PC-3 (cell line): ENCODE results near the gene DEFB108B.
"Not testable (repeated sequence)": the region's sequence is repeated elsewhere in the genome, so short reads cannot be mapped to it uniquely, and the experiment has no call there.

Experiments used
- EZH2phosphoT487 ChIP-seq: fragments of 300-600 bp; sonication (generic); IDR thresholded peaks from 2 replicates; pipeline ENCODE4 v1.6.1; 2018; ENCODE audit warnings: mild to moderate bottlenecking, antibody characterized with exemption, low read length, borderline replicate concordance
- TF ChIP-seq, protein P1 (sequence below): fragments of 300-600 bp; sonication (generic); conservative IDR thresholded peaks from 2 replicates; pipeline ENCODE4 v1.5.1; 2017; ENCODE audit warnings: antibody characterized with exemption, low read depth, mild to moderate bottlenecking, low read length

GRCh38 chr11:71829686-71830085, 3.3 kb upstream of the DEFB108B start:
- TF ChIP-seq EZH2phosphoT487 = not testable (repeated sequence)
- TF ChIP-seq, protein P1, sequence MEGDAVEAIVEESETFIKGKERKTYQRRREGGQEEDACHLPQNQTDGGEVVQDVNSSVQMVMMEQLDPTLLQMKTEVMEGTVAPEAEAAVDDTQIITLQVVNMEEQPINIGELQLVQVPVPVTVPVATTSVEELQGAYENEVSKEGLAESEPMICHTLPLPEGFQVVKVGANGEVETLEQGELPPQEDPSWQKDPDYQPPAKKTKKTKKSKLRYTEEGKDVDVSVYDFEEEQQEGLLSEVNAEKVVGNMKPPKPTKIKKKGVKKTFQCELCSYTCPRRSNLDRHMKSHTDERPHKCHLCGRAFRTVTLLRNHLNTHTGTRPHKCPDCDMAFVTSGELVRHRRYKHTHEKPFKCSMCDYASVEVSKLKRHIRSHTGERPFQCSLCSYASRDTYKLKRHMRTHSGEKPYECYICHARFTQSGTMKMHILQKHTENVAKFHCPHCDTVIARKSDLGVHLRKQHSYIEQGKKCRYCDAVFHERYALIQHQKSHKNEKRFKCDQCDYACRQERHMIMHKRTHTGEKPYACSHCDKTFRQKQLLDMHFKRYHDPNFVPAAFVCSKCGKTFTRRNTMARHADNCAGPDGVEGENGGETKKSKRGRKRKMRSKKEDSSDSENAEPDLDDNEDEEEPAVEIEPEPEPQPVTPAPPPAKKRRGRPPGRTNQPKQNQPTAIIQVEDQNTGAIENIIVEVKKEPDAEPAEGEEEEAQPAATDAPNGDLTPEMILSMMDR = not testable (repeated sequence)
